Measurements from ENCODE around the gene GRM7.

GRCh38 chr3:6921876-6922275, 61.0 kb downstream of the GRM7 start:
- TF ChIP-seq CTCF (IDR thresholded peaks at IDR 0.05; ENCODE audit: low read length) (no peak), EZH2 (optimal IDR thresholded peaks at IDR 0.05; ENCODE audit: low read depth, low read length) (no peak), EZH2phosphoT487 (IDR thresholded peaks at IDR 0.05; ENCODE audit: low read length) (no peak)
